Cardiac muscle cell (in vitro differentiated cells and primary cell): ENCODE data around the gene PRODH2. TPM values are rescaled to one million over a fixed set of nuclear protein-coding genes. Genes with fewer than 3 reads are reported as not detected.

Source experiments
- DNase-seq, 2 donors: peaks; one replicate each; pipeline versions ENCODE4 v3.0.0 to v3.0.0-alpha.2; 2010 to 2017; ENCODE audit warnings: low read depth in 1 of 2, low spot score in 1 of 2
- H3K27ac ChIP-seq: fragments of 200-600 bp; sonication (generic); 2 replicates; pipeline ENCODE4 v1.5.1; 2016
- H3K27me3 ChIP-seq: fragments of 200-600 bp; sonication (generic); 2 replicates; pipeline ENCODE4 v1.6.0; 2016; ENCODE audit warnings: control low read depth
- H3K36me3 ChIP-seq: fragments of 200-600 bp; sonication (generic); 2 replicates; pipeline ENCODE4 v1.5.1; 2016; ENCODE audit warnings: control low read depth
- H3K4me1 ChIP-seq: fragments of 200-600 bp; sonication (generic); 2 replicates; pipeline ENCODE4 v1.8.1; 2017; ENCODE audit warnings: low read depth, mild to moderate bottlenecking, mixed run types
- H3K4me3 ChIP-seq: fragments of 200-600 bp; sonication (generic); 2 replicates; pipeline ENCODE4 v1.5.1; 2016; ENCODE audit warnings: mild to moderate bottlenecking
- H3K9me3 ChIP-seq: fragments of 200-600 bp; sonication (generic); 2 replicates; pipeline ENCODE4 v1.5.1; 2017; ENCODE audit warnings: low read depth, mild to moderate bottlenecking, control low read depth
- CTCF ChIP-seq: IDR thresholded peaks from 2 replicates; pipeline ENCODE4 v1.5.1; 2012; ENCODE audit warnings: low read depth, mild to moderate bottlenecking, low read length
- polyA plus RNA-seq: library from polyadenylated mRNA; unstranded; fragments of >200 nt; fragmentation: Nextera tagmentation; extraction: Ambion mirVana; gene quantifications from 2 replicates; pipeline ENCODE4 v1.2.1, GENCODE V29; 2016
- total RNA-seq: library from RNA; depleted of rRNA; stranded (reverse); fragments of >200 nt; gene quantifications from 2 replicates; pipeline ENCODE4 v1.2.3, GENCODE V29; 2016

Gene PRODH2
- total and polyA plus RNA-seq, 2 experiments from 2014 or later = 0.09 TPM; not detected in 1

DNA sequence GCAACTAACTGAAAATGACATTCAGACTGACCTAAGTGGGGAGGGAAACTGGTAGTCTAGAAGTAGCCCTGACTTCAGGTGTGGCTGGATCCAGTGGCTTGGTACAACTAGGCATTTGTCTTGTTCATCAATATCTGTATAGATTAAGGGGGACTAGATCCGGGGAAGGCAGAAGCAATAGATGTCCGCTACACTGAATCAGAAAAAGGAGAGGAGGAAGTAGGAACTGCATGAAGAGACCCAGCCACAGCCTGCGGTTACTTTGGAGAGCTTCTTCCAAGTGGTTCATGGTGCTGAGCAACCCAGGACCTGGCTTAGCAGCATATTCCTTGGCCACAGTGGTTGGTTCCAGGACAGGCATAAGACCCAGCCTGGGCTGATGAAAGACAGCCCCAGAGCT lies 9.9 kb upstream of the PRODH2 start:
- DNase-seq = no peak
- H3K27ac ChIP-seq = no peak overlapping the region
- no peaks in the 10 kb centered on the region for H3K4me1 ChIP-seq
- H3K9me3 ChIP-seq = no peaks in the 10 kb centered on the region
- no peak for TF ChIP-seq CTCF
- H3K27me3 ChIP-seq = peaks cover 6% of the 10 kb centered on the region
- H3K4me3 ChIP-seq = no peak overlapping the region
- H3K36me3 ChIP-seq = no peaks in the 10 kb centered on the region

DNA sequence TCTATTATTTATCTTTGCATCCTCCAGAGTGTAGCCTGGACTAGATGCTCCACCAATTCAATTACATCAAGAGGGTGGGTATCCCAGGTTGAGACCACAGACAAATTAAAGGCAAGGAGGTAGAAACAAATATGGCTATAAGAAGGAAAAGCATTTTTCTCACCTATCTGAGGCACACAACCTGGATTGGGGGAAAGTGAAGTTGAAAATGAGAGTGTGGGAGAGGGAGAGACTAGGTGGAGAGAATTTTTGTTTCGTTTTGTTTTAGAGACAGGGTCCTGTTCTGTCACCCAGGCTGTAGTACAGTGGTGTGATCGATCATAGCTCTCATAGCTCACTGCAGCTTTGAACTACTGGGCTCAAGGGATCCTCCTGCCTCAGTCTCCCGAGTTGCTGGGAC lies 5.8 kb upstream of the PRODH2 start:
- no peak for TF ChIP-seq CTCF

GRCh38 chr19:35816846-35817245 lies 4.2 kb upstream of the PRODH2 start:
- H3K27ac ChIP-seq = no peak overlapping the region
- no peaks in the 10 kb centered on the region for H3K9me3 ChIP-seq
- DNase-seq = no peak
- no peak overlapping the region for H3K4me3 ChIP-seq
- no peaks in the 10 kb centered on the region for H3K36me3 ChIP-seq
- no peaks in the 10 kb centered on the region for H3K4me1 ChIP-seq
- no peaks in the 10 kb centered on the region for H3K27me3 ChIP-seq
- no peak for TF ChIP-seq CTCF

More for the DNA sequence above, 5.8 kb upstream of the PRODH2 start:
- no peak overlapping the region for H3K4me3 ChIP-seq
- no peaks in the 10 kb centered on the region for H3K9me3 ChIP-seq
- H3K27ac ChIP-seq = no peak overlapping the region
- no peaks in the 10 kb centered on the region for H3K27me3 ChIP-seq
- no peak for DNase-seq
- no peaks in the 10 kb centered on the region for H3K36me3 ChIP-seq
- no peaks in the 10 kb centered on the region for H3K4me1 ChIP-seq

- no peaks in the 10 kb centered on the region for H3K9me3 ChIP-seq
- H3K36me3 ChIP-seq = no peaks in the 10 kb centered on the region
- no peak overlapping the region for H3K27ac ChIP-seq
- H3K4me1 ChIP-seq = no peaks in the 10 kb centered on the region
- no peaks in the 10 kb centered on the region for H3K27me3 ChIP-seq
- no peak for TF ChIP-seq CTCF
- no peak overlapping the region for H3K4me3 ChIP-seq
- DNase-seq = no peak
Measured at GRCh38 chr19:35816262-35816661, 3.6 kb upstream of the PRODH2 start.

- H3K4me1 ChIP-seq = no peaks in the 10 kb centered on the region
- no peak for DNase-seq
- H3K27ac ChIP-seq = no peak overlapping the region
- no peak overlapping the region for H3K4me3 ChIP-seq
- no peak for TF ChIP-seq CTCF
- no peaks in the 10 kb centered on the region for H3K27me3 ChIP-seq
- H3K9me3 ChIP-seq = no peaks in the 10 kb centered on the region
- no peaks in the 10 kb centered on the region for H3K36me3 ChIP-seq
Measured at GRCh38 chr19:35813043-35813890, 622 bp upstream of the PRODH2 start.
